Activated T-cell treated with anti-CD3 and anti-CD28 coated beads, Interleukin-2, amount 50 U/mL, for 24 hours (primary cell): ENCODE data around the gene CNTN6.
A peak's percentile ranks its signal among the peaks of the same experiment; 100 is the strongest.
"Not testable (repeated sequence)": the region's sequence is repeated elsewhere in the genome, so short reads cannot be mapped to it uniquely, and the experiment has no call there.

Source experiments
- DNase-seq: peaks from one replicate; pipeline ENCODE4 v3.0.0-alpha.2; 2020
- H3K27ac Mint-ChIP-seq: 2 replicates; pipeline ENCODE4 v1.8.0; 2020; ENCODE audit warnings: mild to moderate bottlenecking, mixed read lengths
- H3K27me3 Mint-ChIP-seq: 2 replicates; pipeline ENCODE4 v1.8.0; 2020; ENCODE audit warnings: mixed read lengths
- H3K36me3 Mint-ChIP-seq: 2 replicates; pipeline ENCODE4 v1.8.0; 2020; ENCODE audit warnings: low read depth, mixed read lengths
- H3K4me1 Mint-ChIP-seq: 2 replicates; pipeline ENCODE4 v1.8.0; 2020; ENCODE audit warnings: low read depth, mixed read lengths
- H3K4me3 Mint-ChIP-seq: 2 replicates; pipeline ENCODE4 v1.8.0; 2020; ENCODE audit warnings: mild to moderate bottlenecking, moderate library complexity, mixed read lengths
- H3K9me3 Mint-ChIP-seq: 2 replicates; pipeline ENCODE4 v1.8.0; 2020; ENCODE audit warnings: mixed read lengths

The CNTN6 gene

DNA sequence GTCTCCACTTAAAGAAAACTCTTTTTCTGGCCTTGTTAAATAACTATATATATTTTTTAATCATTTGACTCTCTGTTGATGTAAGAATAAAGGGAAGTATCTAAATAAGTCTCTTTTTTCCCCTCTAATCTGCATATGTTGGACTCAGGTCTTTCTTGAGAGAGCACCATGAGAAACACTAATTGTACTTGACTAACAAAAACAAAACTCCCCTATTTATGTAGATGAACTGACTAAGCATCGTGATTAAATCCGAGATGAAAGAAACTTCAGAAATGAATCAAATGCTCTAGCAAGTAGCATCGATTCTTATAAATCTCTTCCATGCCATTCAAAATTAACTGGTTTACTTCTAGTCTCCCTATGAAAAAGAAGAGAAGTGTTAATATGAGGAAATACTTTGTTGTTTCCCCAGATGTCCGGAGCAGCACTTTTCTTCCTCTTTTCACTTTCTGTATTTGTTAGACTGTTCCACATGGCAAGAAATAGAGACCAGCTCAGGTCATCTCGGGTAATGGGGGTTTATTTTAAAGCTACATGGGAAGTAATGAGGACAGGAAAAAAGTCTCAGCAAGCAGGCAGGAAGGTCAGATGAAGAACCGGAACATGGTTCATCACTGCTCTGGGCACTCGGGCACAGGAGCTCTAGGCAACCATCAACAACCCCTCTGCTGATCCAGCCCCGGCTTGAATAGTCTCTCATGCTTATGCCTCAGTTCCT is 288.3 kb downstream of the CNTN6 start:
- Mint-ChIP-seq H3K4me3 (no peak overlapping the region), H3K4me1 (no peaks in the 10 kb centered on the region), H3K27ac (no peak overlapping the region), H3K27me3 (no peaks in the 10 kb centered on the region), H3K36me3 (no peaks in the 10 kb centered on the region), H3K9me3 (peaks cover 11% of the 10 kb centered on the region)
- no peak for DNase-seq

GRCh38 chr3:1381647-1382036 is 288.8 kb downstream of the CNTN6 start:
- no peaks in the 10 kb centered on the region for H3K27me3 Mint-ChIP-seq
- no peaks in the 10 kb centered on the region for H3K4me1 Mint-ChIP-seq
- H3K4me3 Mint-ChIP-seq, result no peak overlapping the region
- H3K36me3 Mint-ChIP-seq, result no peaks in the 10 kb centered on the region
- H3K9me3 Mint-ChIP-seq, result peaks cover 12% of the 10 kb centered on the region
- DNase-seq, result no peak
- H3K27ac Mint-ChIP-seq, result no peak overlapping the region

GRCh38 chr3:1387396-1387905 is 294.6 kb downstream of the CNTN6 start:
- not testable (repeated sequence) for H3K4me3 Mint-ChIP-seq, H3K36me3 Mint-ChIP-seq, H3K4me1 Mint-ChIP-seq, DNase-seq, H3K27me3 Mint-ChIP-seq, H3K27ac Mint-ChIP-seq
- peaks cover 11% of the 10 kb centered on the region for H3K9me3 Mint-ChIP-seq

GRCh38 chr3:1394188-1394587 is 301.4 kb downstream of the CNTN6 start:
- no peak for DNase-seq
- no peak overlapping the region for H3K27ac Mint-ChIP-seq
- no peak overlapping the region for H3K4me3 Mint-ChIP-seq
- H3K4me1 Mint-ChIP-seq, result no peaks in the 10 kb centered on the region
- H3K9me3 Mint-ChIP-seq, result peaks cover 12% of the 10 kb centered on the region
- H3K27me3 Mint-ChIP-seq, result no peaks in the 10 kb centered on the region
- H3K36me3 Mint-ChIP-seq, result no peaks in the 10 kb centered on the region

DNA sequence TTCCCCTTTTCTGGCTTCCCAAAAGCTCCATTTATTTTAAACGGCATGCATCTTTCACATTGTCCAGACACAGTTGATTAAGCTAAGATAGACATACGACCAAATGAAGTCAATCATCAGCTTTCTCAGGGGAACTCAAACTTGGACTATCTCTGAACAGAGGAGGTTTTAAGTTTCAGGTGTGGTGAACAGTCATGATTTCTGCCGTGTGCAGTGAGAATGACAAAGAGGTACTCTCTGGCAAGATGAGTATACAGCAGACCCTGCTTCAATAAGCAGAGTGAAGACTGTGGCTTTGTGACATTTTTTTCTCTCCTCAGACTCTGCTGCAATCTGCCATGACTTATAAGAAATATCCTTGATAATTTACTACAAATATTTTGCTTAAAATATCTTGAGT is 307.7 kb downstream of the CNTN6 start:
- Mint-ChIP-seq H3K27me3 (no peaks in the 10 kb centered on the region), H3K4me3 (no peak overlapping the region), H3K4me1 (no peaks in the 10 kb centered on the region), H3K27ac (no peak overlapping the region), H3K36me3 (no peaks in the 10 kb centered on the region), H3K9me3 (peaks cover 3% of the 10 kb centered on the region)
- no peak for DNase-seq

DNA sequence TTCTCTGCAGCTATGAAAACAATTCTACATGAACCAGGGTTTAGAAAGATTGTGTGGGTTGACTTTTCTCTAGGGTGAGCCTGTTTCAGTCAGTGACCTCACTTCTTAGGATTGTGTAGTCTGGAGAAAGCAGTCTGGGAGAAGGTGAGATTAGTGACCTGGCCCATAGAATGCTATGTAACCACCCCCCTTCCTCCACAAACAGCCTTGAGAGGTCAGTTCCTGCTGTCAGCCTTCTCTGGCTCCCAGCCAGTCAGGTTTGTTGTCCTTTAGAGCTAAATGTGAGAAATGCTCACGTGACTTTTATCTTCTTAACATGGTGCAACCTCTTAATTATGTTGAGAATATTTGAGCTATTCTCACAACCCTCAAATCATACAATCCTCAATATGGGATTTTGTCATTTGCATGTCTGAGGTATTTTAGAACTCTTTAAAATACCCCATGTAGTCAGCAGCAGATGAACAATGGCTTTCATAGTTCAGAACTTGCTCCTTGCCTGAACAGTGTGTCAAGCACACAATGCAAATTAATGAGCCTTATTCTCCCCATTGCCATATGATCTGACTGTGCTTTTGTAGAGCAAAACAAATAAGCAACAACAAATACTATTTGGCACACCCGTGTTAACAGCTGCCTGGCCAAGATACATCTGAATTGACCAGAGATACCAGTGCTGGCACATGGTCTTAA is 311.6 kb downstream of the CNTN6 start:
- H3K27me3 Mint-ChIP-seq, result no peaks in the 10 kb centered on the region
- peaks cover 7% of the 10 kb centered on the region for H3K9me3 Mint-ChIP-seq
- no peaks in the 10 kb centered on the region for H3K36me3 Mint-ChIP-seq
- H3K27ac Mint-ChIP-seq, result no peak overlapping the region
- H3K4me1 Mint-ChIP-seq, result no peaks in the 10 kb centered on the region
- no peak overlapping the region for H3K4me3 Mint-ChIP-seq
- DNase-seq, result no peak

DNA sequence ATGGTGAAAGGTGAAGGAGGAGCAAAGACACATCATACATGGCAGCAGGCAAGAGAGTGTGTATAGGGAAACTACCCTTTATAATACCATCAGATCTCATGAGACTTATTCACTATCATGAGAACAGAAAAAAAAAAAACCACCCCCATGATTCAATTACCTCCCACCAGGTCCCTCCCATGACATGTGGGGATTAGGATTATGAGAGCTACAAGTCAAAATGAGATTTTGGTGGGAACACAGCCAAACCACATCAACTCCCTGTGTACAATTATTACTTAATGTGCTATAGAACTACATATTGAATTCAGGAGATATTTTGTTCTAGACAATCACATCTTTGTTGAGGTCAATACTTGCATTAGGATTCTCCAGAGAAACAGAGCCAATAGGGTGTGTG is 313.4 kb downstream of the CNTN6 start:
- Mint-ChIP-seq H3K27ac (no peak overlapping the region), H3K36me3 (no peaks in the 10 kb centered on the region), H3K4me3 (no peak overlapping the region), H3K9me3 (peaks cover 7% of the 10 kb centered on the region), H3K27me3 (no peaks in the 10 kb centered on the region), H3K4me1 (no peaks in the 10 kb centered on the region)
- no peak for DNase-seq

- no peak for DNase-seq
- no peak overlapping the region for H3K4me3 Mint-ChIP-seq
- no peaks in the 10 kb centered on the region for H3K4me1 Mint-ChIP-seq
- H3K9me3 Mint-ChIP-seq, result peaks cover 10% of the 10 kb centered on the region
- H3K36me3 Mint-ChIP-seq, result no peaks in the 10 kb centered on the region
- no peak overlapping the region for H3K27ac Mint-ChIP-seq
- no peaks in the 10 kb centered on the region for H3K27me3 Mint-ChIP-seq
Observed at GRCh38 chr3:1421577-1421976, 328.8 kb downstream of the CNTN6 start.

GRCh38 chr3:1423566-1424089 is 330.8 kb downstream of the CNTN6 start:
- Mint-ChIP-seq H3K27me3 (no peaks in the 10 kb centered on the region), H3K36me3 (no peaks in the 10 kb centered on the region), H3K4me3 (no peak overlapping the region), H3K27ac (no peak overlapping the region), H3K9me3 (peaks cover 7% of the 10 kb centered on the region), H3K4me1 (no peaks in the 10 kb centered on the region)
- DNase-seq, result no peak

DNA sequence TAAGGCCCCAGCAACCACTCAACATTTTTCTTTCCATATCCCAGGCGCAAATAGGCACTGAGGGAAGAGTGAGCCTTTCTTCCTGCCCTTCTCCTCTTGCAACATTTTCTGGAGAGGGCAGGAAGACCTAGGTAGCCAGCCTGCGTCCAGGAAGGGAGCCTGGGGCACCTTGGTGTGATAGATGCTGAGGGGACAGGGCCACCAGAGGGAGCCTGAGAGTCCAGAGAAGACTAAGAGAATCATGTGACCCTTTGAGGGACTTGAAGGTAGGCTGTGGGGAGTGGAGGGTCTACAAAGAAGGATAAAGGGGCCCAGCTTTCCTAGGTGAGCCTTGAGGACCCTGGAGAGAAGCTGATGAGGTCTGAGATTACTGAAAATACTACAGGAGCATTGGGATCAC is 346.6 kb downstream of the CNTN6 start:
- no peaks in the 10 kb centered on the region for H3K27me3 Mint-ChIP-seq
- peak; percentile 24 for DNase-seq
- peaks cover 6% of the 10 kb centered on the region for H3K9me3 Mint-ChIP-seq
- no peaks in the 10 kb centered on the region for H3K36me3 Mint-ChIP-seq
- H3K4me3 Mint-ChIP-seq, result no peak overlapping the region
- H3K27ac Mint-ChIP-seq, result no peak overlapping the region
- H3K4me1 Mint-ChIP-seq, result no peaks in the 10 kb centered on the region

GRCh38 chr3:1442271-1442670 is 349.4 kb downstream of the CNTN6 start:
- H3K4me3 Mint-ChIP-seq, result no peak overlapping the region
- H3K27me3 Mint-ChIP-seq, result no peaks in the 10 kb centered on the region
- peaks cover 10% of the 10 kb centered on the region for H3K9me3 Mint-ChIP-seq
- H3K27ac Mint-ChIP-seq, result no peak overlapping the region
- H3K4me1 Mint-ChIP-seq, result no peaks in the 10 kb centered on the region
- H3K36me3 Mint-ChIP-seq, result no peaks in the 10 kb centered on the region
- no peak for DNase-seq

DNA sequence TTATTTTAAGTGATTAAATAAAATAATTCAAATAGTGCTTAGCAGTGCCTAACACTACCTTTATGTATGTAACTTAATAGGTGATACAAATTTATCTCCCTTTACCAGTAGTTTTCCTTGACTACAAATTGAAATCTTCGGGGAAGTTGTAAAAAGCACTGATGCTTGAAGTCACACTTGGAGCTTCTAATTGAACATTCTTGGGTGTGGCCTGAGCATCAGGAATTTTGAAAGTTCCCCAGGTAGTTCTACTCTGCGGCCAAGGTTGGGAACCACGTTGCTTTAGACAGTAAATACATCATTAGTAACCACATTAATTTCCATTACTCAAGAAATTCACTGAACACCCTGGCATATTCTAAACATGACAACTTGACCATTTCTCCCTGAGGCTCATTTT is 351.4 kb downstream of the CNTN6 start:
- Mint-ChIP-seq H3K27ac (no peak overlapping the region), H3K9me3 (peaks cover 10% of the 10 kb centered on the region), H3K27me3 (no peaks in the 10 kb centered on the region), H3K4me1 (no peaks in the 10 kb centered on the region), H3K36me3 (no peaks in the 10 kb centered on the region), H3K4me3 (no peak overlapping the region)
- no peak for DNase-seq

GRCh38 chr3:1446531-1446930 is 353.7 kb downstream of the CNTN6 start:
- Mint-ChIP-seq H3K4me1 (no peaks in the 10 kb centered on the region), H3K9me3 (peaks cover 7% of the 10 kb centered on the region), H3K4me3 (no peak overlapping the region)

DNA sequence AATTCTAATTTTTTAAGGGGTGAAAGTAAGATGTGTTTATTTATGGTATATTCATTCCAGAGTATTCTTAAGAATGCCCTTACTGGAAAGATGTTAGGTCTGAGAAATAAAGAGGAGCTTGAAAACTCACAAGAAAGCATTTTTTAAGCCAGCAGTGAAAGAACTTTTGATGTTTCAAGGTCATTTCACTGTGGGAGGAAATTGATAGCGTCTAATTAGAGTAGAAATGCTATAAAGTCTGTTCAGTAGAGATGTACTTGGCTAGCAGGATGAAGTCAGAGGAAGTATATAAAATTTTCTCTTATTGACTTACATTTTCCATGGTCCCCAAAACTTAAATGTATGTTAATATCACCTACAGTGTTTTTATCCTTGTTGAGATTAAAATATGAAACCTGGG is 354.6 kb downstream of the CNTN6 start:
- no peak for DNase-seq
- peaks cover 7% of the 10 kb centered on the region for H3K9me3 Mint-ChIP-seq
- H3K27me3 Mint-ChIP-seq, result no peaks in the 10 kb centered on the region
- H3K36me3 Mint-ChIP-seq, result no peaks in the 10 kb centered on the region
- no peaks in the 10 kb centered on the region for H3K4me1 Mint-ChIP-seq
- no peak overlapping the region for H3K4me3 Mint-ChIP-seq
- H3K27ac Mint-ChIP-seq, result no peak overlapping the region

More at GRCh38 chr3:1446531-1446930, 353.7 kb downstream of the CNTN6 start:
- no peaks in the 10 kb centered on the region for H3K36me3 Mint-ChIP-seq
- no peaks in the 10 kb centered on the region for H3K27me3 Mint-ChIP-seq
- DNase-seq, result no peak
- H3K27ac Mint-ChIP-seq, result no peak overlapping the region

DNA sequence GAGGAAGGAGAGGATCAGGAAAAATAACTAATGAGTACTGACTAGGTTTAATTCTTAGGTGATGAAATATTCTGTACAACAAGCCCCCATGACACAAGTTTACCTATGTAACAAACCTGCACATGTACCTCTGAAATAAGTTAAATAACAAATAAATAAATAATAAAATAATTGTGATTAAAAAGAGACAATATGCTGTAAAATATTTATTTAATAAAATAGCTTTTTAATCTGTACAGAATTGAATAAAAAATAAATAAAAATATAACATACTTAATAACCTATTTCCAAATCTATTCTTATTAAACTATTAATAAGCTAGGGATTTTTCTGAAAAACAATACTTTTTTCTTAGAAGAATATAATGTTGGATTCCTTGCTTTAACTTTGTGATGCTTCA is 355.6 kb downstream of the CNTN6 start:
- Mint-ChIP-seq H3K4me1 (no peaks in the 10 kb centered on the region), H3K27me3 (no peaks in the 10 kb centered on the region), H3K9me3 (peaks cover 7% of the 10 kb centered on the region), H3K36me3 (no peaks in the 10 kb centered on the region), H3K27ac (no peak overlapping the region), H3K4me3 (no peak overlapping the region)
- no peak for DNase-seq
